ENCODE results near the gene SLC45A1.

GRCh38 chr1:8312235-8313218 lies 5.4 kb upstream of the SLC45A1 start:
- TF ChIP-seq POLR2AphosphoS5 (IDR thresholded peaks at IDR 0.05; ENCODE audit: borderline replicate concordance, low read depth, low read length) (no peak), EZH2 (IDR thresholded peaks at IDR 0.05) (no peak), FOXP2 (optimal IDR thresholded peaks at IDR 0.05; ENCODE audit: control extremely low read depth, extremely low read length, insufficient read depth) (no peak)

All from SK-N-MC (cell line).